NCI-H2196 treated with DMSO at 0.1 percent for 48 hours (cell line): ENCODE results near the gene ADAMTS2.

ENCODE experiments used
- DNase-seq: peaks from one replicate; lab custom pipeline; 2025; ENCODE audit not compliant: unreplicated experiment; lab: John Stamatoyannopoulos, UW

The ADAMTS2 gene

DNA sequence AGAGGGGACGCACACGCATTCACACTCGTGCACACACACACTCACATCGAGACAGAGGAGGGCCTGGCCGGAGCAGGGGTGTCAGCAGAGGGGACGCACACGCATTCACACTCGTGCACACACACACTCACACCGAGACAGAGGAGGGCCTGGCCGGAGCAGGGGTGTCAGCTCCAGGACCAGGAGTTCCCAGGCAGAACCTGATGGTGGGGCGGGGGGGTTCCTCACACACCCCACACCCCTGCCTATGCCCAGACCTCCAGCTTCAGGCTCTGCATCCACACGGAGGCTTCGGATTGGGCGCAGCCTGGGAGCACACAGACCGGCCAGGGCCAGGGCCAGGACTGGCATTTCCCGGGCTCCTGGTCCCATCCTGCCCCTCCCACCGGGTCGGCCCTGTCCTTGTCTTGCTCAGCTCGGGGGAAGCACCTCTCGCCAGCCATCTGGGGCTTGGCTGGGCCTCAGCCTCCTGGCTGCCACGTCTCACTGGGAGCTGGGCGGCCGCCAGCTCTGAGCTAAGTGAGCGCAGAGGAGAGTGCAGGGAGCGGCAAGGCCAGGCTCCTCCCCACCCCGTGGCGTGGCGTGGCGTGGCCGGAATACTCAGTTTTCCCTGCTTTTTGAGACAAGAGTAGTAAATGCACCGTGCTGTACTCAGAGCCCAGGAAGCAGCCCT lies 31.3 kb downstream of the ADAMTS2 start:
- DNase-seq, result no peak

DNA sequence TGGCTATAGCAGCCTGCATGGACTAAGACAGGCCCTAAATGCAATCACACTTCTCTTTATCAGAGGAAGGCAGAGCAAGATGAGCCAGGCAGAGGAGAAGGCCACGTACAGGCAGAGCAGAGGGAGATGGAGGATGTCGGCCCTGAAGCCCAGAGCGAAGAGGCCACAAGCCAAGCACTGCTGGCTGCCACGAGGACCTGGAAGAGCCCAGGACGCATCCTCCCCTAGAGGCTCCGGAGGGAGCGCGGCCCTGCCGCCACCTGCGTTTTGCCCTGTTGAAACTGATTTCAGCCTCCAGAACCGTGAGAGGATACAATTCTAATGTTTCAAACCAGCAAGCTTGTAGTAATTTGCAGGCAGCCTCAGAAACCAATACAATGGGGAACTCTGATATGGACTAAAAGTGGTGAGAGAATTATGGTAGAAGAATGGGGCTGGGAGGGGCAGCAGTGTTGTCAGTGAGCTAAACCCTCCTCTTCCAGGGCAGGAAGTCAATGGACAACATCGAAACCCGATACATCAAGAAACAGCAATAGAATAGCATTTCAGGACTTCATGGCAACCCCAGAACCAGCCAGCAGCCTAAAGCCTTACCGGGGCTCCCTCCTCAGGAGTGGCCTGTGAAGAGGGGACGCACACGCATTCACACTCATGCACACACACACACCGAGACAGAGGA lies 32.6 kb downstream of the ADAMTS2 start:
- DNase-seq, result no peak

DNA sequence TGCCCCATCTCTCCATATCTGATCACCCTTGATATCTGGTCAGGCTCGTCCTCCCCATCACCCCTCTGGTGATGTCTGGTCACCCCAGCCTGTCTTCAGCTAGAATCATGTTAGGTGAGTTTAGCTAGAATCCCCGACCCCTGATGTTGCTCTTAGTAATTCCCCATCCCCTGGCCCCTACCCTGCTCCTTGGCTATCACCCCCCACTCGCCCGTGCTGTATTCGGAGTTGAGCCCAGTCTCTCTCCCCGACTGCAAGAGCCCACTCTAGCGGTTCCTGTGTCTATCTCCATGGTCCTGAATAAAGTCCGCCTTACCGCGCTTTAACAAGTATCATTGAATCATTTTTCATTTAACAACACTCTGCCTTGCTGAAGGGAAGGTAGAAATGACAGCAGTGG lies 33.7 kb downstream of the ADAMTS2 start:
- DNase-seq, result no peak

DNA sequence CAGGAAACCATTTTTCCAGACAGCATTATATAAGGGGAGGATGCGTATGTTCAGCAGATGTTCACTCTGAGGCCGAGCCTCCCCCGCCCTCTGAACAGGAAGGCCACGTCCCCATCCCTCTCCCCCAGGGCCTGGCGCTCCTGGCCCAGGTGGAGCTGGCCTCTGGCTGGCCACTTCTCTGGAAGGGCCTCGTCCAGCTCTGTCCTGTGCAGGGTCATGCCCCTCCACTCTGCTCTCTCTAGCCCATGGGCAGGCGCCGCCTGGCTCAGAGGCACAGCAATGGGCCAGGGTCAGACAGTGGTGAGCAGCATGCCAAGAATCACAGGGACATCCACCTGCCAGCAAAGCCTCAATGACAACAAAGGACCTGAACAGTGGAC lies 34.2 kb downstream of the ADAMTS2 start:
- DNase-seq, result no peak

DNA sequence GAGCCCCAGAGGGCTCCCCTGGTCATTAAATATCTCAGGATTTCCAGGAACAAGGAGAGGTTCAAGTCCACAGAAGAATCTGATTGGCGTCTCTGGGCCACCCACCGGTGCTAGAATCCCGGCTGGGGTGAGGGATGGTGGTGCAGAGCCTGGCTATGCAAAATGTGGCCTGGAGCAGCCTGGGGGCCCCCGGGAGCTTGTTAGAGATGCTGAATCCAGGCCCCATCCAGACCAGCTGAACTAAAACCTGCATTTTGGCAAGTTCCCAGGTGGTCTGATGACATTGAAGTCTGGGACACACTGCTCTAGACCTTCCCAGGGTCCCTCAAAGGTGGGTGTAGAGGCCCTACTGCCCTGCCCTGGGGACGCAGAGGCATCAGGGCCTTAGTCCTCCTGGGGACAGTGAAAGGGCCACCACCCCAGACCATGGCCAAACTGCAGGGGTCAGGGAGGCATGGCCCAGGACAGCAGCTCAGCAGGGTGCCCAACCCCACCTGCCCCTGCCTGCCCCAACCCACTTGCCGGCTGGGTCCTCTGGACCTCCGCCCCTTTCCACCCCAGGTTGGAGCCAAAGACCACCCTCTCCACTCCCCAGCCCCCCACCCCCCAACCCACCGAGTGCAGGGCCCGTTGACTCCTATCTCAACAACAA lies 34.7 kb downstream of the ADAMTS2 start:
- no peak for DNase-seq

DNA sequence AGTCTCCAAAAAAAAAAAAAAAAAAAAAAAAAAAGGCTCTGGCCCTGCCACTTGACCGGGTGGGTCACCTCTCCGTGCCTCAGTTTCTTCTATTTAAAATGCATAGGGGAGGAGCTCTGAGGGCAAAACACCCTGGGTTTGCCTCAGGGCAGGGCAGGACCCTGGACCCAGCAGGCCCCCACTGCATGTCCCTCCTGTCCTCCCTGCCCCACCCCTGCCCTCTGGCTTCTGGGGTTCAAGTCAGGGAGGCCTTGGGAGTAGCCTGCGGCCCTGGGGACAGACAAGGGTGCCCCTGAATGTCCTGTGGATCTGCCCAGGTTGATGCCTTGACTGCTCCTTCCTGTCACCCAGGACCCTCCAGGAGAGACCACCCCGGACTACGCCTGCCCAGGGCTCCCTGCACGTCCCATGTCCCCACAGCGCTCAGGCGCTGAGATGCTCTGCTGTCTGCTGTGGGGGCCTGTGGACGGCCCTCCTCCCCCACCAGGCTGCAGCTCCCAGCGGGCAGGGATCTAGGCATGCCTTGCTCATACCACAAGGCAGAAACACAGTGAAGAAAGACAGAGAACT lies 35.4 kb downstream of the ADAMTS2 start:
- DNase-seq, result no peak

DNA sequence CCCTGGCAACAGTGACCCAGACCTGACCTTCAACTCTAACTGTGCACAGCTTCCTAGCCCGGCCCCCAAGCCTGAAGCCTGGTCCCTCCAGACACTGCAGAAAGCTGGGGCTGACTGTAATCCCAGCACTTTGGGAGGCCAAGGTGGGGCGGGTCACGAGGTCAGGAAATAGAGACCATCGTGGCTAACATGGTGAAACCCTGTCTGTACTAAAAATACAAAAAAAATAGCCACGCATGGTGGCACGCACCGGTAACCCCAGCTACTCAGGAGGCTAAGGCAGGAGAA lies 35.9 kb downstream of the ADAMTS2 start:
- DNase-seq, result no peak

DNA sequence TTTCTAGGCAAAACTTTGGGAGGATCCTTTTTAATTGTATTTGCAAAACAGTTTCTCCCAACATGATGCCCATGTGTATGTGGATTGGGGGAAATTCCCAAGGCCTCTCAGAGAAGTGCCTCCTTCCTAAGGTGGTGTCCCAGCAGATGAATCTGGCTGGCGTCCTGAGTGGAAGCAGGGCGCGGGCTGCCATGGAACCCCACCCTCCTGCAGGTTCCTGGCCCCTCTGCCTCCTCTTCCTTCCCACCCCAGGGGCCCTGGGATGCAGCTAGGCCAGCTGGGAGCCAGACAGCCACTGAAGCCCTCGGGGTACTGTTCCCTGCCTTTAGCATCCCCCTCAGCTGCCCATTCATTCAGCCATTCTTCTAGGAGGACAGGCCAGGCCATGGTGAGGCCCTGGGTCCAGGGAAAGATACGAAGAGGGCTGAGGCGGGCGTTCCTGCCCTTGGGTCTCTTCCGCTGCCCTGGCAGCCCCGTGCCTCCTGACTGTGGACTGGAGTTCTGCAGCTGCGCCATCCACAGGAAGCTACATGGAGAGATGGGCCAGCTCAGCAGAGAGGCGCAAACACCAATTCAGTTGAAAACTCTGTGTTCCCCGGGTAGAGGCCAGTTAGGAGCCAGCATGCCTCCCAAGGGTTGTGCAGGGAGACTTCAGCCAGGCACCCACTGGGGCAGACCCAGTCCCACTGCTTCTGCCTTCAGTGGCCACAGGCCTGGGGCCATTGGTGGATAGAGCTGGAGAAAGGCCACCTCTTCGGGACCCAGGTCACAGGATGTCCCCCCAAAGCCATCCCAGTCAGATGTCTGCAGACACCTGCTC lies 36.5 kb downstream of the ADAMTS2 start:
- DNase-seq, result no peak

DNA sequence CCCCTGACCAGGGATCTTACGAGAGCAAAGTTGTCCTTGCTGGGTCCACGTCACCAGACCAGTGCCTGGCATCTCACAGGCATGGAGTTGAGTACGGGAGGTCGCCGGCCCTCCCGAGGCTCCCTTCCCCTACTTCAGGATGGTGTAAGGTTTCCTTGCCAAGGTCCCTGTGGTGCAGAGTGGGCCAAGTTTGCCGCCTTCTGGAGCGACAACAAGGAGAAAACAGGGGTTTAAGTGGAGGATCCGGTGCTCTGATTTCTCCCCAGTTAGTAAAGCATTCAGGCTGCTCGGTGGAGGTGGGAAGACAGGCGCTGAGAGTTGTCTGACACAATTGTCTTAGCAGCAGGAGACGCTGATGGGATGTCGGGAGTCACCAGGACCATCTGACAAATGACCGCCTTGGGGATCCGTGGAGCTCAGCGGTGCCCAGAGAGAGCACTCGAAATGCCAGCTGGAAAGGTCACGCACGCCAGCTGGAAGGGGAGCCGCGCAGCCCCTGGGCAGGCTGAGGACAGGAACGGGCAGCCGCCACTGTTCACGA lies 37.3 kb downstream of the ADAMTS2 start:
- no peak for DNase-seq

DNA sequence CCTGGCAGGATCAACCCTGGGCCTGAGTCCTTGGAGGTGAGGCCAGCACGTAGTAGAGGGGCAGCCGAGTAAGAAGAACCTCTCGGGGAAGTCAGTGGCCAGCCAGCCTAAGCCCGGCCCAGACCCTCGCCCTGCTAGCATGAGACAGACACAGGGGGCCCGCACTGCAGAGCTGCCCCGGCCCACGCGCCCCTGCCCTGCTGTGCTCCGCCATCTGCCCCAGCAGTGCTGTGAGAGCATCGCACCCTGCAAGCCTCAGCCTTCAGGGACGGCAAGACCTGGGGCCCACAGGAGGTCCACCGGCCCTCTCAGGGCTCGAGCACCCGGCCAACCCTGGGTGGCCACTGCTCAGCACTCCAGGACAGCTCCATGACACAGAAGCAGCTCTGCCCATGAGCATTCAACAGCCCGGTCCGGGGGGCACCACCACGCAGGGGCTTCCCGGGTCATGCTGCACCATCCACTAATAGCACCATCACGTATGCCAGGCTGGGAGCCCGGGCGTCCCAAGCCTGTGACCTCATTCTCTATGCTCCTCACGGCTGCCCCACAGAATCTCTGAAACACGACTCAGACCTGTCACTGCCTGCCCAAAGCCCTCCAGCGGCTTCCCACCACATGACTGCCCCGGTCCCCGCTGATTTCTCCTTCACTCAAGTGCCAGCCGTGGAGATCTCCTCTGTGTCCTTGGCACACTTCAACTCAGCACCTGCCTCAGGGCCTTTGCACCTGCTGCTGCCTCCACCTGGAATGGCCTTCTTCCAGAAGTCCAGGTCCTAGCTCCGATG lies 38.1 kb downstream of the ADAMTS2 start:
- DNase-seq, result no peak

DNA sequence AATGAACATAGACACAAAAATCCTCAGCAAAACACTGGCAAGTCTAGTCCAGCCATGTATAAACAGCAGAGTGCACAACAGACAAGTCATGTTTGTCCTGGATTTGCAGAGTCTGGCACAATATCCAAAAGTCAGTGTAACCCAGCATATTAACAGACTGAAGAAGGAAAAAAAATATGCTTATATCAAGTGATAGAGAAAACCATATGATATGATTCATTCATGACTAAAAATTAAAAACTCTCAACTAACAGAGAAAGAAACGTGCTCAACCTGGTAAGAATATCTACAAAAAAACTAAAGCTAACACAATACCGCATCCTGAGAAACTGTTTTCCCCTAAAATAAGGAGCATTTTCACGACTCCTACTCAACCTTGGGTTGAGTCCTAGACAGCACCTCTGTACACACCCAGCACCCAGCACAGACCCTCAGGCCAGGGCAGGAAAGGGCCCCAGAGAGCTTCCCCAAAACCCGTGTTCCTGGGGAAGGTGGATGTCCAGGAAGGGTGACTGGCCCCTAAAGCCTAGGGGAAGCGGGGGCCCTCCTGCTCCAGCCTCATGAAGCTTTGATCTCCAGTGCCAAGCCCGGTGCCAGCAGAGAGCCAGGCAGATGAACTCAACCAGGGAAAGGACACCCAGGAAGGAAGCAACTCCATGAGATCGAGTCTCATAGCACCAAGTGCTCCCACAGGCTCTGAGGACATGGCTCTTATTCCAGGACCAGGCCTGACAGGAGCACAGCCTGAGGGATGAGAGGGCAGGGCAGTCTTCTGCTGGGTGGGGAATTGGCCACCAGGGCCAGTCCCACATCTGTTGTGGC lies 38.9 kb downstream of the ADAMTS2 start:
- DNase-seq, result no peak

DNA sequence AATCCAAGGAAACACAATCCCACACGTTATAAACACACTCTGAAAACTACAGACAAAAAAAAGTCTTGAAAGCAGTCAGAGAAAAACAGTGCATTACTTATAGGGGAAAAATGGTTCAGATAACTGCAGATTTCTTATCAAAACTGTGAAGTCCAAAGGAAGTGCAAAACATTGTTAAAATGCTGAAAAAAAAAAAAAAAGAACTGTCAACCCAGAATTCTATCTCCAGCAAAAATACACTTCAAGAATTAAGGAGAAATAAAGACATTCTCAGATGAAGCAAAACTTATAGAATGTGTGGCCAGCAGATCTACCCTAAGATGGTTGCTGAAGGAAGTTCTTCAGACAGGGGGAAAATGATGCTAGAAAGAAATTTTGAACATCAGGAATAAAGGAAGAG lies 40.4 kb downstream of the ADAMTS2 start:
- no peak for DNase-seq

DNA sequence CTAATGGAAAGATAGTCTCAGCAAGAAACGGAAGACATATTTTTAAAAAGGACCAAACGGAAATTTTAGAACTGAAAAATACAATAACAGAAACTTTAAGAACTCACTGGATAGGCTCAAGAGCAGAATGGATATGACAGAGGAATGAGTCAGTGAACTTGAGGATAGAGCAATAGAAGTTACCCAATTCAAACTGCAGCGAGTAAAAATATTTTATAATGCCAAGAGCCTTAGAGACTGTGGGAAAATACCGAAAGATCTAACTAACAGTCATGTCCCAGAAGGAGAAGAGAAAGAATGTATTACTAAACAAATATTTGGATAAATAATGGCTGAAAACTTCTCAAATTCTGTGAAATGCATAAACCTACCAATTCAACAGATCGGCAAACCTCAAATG lies 40.8 kb downstream of the ADAMTS2 start:
- no peak for DNase-seq

DNA sequence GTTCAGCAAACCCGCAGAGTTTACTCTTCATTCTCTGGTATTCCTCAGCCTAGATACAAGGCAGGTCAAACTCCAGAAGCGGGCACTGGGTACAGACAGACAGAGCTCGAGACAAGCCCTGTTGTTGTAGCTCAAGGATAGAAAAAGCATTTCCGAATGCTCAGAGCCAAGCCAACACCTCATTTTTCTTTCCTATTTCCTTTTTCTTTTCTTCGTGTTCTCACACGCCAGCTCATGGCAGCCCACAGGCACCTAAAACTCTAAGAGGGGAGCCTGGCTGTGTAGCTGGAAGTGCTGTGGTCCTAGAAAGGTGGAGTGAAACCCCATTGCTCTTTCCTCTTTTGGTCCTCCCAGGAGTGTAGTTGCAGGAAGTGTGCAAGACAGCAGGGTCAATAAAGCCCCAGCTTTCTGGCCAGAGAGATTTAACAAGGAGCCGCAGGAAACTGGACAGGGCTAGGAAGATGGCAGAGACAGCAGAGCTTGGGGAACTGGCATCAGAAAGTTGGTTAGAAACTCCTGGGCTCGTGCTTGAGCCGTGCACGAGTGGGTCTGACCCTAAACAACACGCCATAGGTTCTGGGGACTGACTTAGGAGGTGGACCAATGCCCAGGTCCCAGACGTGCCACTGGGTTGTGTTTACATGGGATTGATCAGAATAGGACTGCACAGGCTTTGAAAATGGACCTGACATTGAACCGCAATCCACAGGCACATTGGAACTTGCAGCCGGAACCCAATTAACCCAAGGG lies 41.6 kb downstream of the ADAMTS2 start:
- DNase-seq, result no peak

DNA sequence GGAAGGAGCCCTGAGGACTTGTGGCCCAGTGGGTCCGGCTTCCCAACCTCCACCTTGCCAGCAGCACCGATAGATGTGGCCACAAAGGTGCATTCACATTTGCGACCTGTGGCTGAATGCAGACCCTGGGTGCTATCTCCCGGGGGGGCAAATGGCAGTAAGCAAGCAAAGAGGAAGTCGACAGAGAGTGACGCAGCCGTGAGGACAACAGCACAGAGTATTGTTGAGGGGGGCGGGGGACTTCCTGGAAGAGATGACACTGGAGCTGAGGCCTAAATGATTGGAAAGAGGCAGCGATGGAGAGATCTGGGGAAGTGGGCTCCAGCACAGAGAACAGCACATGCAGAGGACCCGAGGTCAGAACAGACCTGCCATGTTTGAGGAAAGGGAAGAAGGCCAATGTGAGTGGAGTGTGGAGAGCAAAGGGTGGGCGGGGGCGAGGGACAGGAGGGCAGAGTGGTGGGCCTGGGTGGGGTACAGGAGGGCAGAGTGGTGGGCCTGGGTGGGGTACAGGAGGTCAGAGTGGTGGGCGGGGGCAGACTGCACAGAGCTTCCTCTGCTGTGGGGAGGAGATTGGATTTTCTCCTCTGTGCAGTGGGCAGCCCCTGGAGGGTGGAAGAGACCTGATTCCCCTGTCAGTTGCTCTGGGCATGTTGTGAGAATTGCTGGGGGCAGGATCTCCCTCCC lies 42.6 kb downstream of the ADAMTS2 start:
- no peak for DNase-seq

DNA sequence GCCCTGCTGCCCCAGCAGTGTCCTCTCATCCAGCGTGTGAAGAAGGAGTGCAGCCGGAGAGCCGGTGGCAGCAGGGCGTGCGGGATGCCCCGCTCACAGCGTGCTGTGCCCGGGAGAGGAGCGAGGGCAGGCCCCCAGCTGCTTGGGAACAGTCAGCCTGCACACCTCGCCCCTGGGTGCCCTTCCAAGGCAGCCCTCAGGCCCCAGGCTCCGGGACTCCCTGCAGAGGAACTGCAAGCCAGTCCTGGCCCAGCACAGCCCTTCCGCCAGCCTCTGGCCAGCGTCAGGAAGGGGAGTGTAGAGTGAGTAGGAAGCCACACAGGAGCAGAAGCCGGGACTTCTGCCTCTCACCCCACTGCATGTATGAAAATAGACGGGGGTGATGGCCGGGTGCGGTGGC lies 43.5 kb downstream of the ADAMTS2 start:
- DNase-seq, result no peak

DNA sequence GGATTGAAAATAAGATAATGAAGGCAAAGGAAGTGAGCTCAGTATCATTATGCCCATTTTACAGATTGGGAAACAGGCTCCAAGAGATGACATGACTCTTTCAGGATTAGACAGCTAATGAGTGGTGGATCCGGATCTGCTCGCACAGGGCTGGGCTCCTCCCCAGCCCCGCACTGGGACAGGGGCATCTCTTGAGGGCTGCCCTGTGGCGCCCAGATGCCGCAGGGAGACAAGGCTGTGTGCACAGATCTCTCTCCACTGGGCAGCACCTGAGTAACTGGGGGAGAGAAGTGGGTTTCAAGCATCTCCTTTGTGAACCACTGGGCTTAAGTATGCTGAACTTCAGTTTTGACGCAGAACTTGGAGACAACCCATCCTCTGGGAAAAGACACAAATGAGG lies 43.9 kb downstream of the ADAMTS2 start:
- no peak for DNase-seq

DNA sequence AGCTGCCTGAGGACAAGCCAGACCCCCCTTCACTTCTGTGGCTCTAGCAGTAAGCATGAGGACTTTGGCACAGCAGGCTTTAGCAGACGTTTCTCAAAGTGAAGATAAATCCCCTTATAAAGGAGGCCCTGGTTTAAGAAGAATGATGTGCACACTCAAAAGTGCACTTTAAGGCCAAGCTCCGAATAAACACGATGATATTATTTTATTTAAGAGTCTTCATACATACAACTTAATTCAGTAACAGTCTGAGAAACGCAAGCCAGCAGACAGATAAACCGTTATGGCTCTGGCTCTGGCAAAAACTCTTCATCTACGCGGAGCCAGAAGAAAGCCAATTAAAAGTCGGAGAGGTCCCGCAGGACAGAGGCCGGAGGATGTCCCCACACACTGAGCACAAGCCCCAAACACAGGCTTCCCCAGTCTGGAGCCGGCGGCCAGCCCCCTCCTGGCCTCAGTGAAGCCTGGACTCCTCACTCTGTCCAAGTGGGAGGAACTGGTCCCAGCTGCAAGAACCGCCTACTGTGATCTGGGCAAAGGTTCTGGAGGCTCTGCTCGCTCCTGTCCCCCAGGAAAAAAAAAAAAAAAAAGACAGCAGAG lies 44.6 kb downstream of the ADAMTS2 start:
- DNase-seq, result no peak
